Type B pancreatic cell (in vitro differentiated cells): Measurements from ENCODE around the gene MYOD1. TPM values are rescaled to one million over a fixed set of nuclear protein-coding genes. Genes with fewer than 3 reads are reported as not detected.
A peak's percentile ranks its signal among the peaks of the same experiment; 100 is the strongest.

ENCODE experiments used
- DNase-seq: peaks from one replicate; pipeline ENCODE4 v3.0.0; 2021; ENCODE audit warnings: mixed read lengths; ENCODE audit not compliant: unreplicated experiment; ENCODE audit errors: extremely low spot score
- H3K27ac Mint-ChIP-seq: 2 replicates; pipeline ENCODE4 v1.8.0; 2021; ENCODE audit warnings: mild to moderate bottlenecking, mixed read lengths
- H3K27me3 Mint-ChIP-seq: 2 replicates; pipeline ENCODE4 v1.8.0; 2021; ENCODE audit warnings: mixed read lengths
- H3K36me3 Mint-ChIP-seq: 2 replicates; pipeline ENCODE4 v1.8.0; 2021; ENCODE audit warnings: mixed read lengths
- H3K4me1 Mint-ChIP-seq: one replicate; pipeline ENCODE4 v1.8.0; 2021; ENCODE audit warnings: mixed read lengths; ENCODE audit not compliant: unreplicated experiment
- H3K4me3 Mint-ChIP-seq: 2 replicates; pipeline ENCODE4 v1.8.0; 2021; ENCODE audit warnings: mild to moderate bottlenecking, mixed read lengths
- H3K9me3 Mint-ChIP-seq: 2 replicates; pipeline ENCODE4 v1.8.0; 2021; ENCODE audit warnings: mixed read lengths
- CTCF ChIP-seq: fragments of 200-600 bp; sonication (generic); conservative IDR thresholded peaks from 2 replicates; pipeline ENCODE4 v1.5.0; 2021; ENCODE audit warnings: antibody characterized with exemption, mild to moderate bottlenecking
- total RNA-seq: library from RNA; stranded (reverse); gene quantifications from 2 replicates; pipeline ENCODE4 v1.2.1, GENCODE V29; 2021; ENCODE audit warnings: low replicate concordance

MYOD1 gene
- total RNA-seq, 1 donor from 2014 or later: 3.6 TPM

DNA sequence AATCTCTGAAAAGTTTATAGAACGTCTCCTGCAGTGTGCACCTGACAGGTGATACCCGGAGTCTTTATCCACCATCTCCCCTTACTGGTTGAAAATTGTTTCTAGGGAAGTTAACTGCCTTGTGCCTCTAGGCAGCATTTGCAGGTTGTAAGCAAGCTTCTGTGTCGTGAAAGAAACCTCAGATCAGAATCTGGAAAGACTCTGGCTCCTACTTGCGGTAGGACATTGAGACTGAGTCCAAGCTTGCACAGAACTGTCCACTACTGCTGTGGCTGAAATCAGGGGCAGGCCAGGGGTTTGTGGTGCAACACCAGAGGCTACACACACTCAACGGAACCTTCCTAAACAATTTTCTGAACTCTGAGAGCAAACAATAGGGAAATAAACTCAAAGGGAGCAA is 34.8 kb upstream of the MYOD1 start:
- TF ChIP-seq CTCF: no peak
- no peaks in the 10 kb centered on the region for H3K9me3 Mint-ChIP-seq
- H3K27ac Mint-ChIP-seq: no peak overlapping the region
- no peak overlapping the region for H3K4me3 Mint-ChIP-seq
- DNase-seq: peak; percentile 8
- no peaks in the 10 kb centered on the region for H3K36me3 Mint-ChIP-seq
- H3K4me1 Mint-ChIP-seq: peaks cover 13% of the 10 kb centered on the region
- H3K27me3 Mint-ChIP-seq: peaks cover 40% of the 10 kb centered on the region

DNA sequence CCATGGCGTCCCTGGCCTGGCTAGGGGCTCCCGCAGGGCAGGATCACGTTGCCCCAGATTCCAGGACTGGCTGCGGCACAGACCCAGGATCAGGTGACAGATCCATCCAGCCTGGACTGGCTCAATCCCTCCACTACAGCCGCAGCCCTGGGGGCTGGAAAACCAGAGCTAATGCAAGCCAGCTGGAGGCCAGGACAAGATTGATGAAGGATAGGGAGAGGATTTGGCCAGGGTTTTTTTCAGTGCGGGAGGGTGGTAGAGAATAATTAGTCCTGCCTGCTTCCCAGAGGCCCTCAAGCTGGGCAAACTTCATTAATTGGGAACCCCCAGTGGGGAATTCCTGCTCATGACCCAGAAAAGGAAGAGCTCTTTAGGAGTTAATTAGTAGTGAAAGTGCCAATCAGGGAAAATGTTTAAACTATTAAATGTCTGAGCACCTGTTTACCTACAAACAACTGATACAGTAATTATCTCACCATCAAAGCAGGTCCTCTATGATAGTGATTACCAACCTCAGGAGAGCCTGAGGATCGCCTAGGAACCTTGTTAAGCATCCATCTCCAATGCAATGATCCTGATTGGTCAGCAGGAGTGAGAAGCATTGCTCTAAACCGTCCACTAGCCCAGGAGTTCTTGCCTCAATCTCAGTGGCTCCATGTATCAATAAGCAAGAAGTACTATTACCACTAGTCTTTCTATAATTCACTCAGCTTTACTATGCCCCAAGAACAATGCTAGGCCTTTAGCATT is 33.0 kb upstream of the MYOD1 start:
- Mint-ChIP-seq H3K27ac (no peak overlapping the region), H3K36me3 (no peaks in the 10 kb centered on the region), H3K4me3 (no peak overlapping the region), H3K9me3 (no peaks in the 10 kb centered on the region), H3K4me1 (peaks cover 13% of the 10 kb centered on the region), H3K27me3 (peaks cover 34% of the 10 kb centered on the region)
- DNase-seq: peak; percentile 73
- no peak for TF ChIP-seq CTCF

DNA sequence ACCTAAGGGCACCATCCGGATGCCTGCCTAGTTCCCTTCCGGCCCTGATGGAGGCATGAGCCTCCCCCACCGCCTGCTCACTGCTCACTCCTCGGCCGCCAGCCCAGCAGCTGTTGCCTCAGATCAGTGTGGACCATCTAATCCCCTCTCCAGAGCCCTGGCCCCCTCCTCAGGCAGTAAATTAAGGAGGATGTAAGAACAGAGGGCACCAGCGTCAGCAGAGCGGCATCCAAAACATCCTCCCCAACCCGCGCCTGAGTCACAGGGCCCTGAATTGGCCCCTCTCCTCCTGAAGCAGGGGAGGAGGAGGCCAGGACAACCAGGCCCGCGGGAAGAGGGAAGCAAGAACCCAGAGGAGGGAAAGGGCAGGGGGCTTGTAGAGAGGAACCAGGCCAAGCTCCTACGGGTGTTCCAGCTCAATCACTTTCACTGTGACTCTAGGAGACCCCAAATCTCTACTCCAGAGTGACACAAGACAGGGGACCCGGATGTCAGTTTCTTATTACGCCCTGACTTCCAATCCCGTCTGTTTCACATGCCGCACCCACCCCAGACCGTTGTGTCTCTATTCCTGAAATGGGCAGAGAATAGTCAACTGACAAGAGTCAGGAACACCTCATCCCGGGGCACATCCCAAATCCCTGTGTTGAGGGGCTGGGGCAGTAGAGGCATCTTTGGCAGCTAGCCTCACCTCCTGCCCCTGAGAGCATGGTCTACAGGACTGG is 31.3 kb upstream of the MYOD1 start:
- TF ChIP-seq CTCF: no peak
- peak; percentile 39 for DNase-seq
- Mint-ChIP-seq H3K9me3 (no peaks in the 10 kb centered on the region), H3K27me3 (peaks cover 47% of the 10 kb centered on the region), H3K27ac (no peak overlapping the region), H3K36me3 (no peaks in the 10 kb centered on the region), H3K4me3 (no peak overlapping the region), H3K4me1 (peaks cover 13% of the 10 kb centered on the region)

- no peak for DNase-seq
Observed at GRCh38 chr11:17691550-17691949, 27.8 kb upstream of the MYOD1 start.

DNA sequence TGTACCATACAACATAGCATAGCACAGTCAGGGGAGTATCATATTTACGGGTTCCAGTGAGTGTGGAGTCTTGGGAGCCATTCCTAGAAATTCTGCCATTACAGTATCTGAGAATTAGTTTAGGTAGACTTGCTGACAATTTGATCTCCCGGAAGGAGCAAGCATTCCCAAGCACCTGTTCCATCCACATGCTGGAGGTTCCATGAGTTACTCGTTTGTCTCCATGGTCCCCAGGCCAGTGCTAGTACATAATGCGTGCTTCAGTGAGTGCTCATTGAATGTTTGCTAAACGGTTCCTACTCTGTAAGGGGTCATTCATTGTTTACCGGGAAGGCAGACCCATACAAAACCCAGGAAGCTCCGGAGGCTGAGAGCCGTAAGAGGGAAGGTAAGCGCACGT is 27.4 kb upstream of the MYOD1 start:
- no peak overlapping the region for H3K4me3 Mint-ChIP-seq
- no peak for DNase-seq
- H3K4me1 Mint-ChIP-seq: peaks cover 6% of the 10 kb centered on the region
- peaks cover 59% of the 10 kb centered on the region for H3K27me3 Mint-ChIP-seq
- peaks cover 4% of the 10 kb centered on the region for H3K36me3 Mint-ChIP-seq
- TF ChIP-seq CTCF: no peak
- H3K9me3 Mint-ChIP-seq: no peaks in the 10 kb centered on the region
- H3K27ac Mint-ChIP-seq: no peak overlapping the region

More at GRCh38 chr11:17691550-17691949, 27.8 kb upstream of the MYOD1 start:
- TF ChIP-seq CTCF: no peak
- Mint-ChIP-seq H3K4me3 (no peak overlapping the region), H3K27ac (no peak overlapping the region), H3K4me1 (peaks cover 9% of the 10 kb centered on the region), H3K27me3 (peaks cover 59% of the 10 kb centered on the region), H3K36me3 (peaks cover 4% of the 10 kb centered on the region), H3K9me3 (no peaks in the 10 kb centered on the region)
